Measurements from ENCODE around the gene DLG1. TPM values are rescaled to one million over a fixed set of nuclear protein-coding genes. Genes with fewer than 3 reads are reported as not detected.

The DLG1 gene
- total and polyA plus RNA-seq, 9 of the 15 experiments (the other 6 are each of a cell fraction or from before 2014, with no cell fraction given): 9.4 to 63.5 (median 43.6) TPM

DNA sequence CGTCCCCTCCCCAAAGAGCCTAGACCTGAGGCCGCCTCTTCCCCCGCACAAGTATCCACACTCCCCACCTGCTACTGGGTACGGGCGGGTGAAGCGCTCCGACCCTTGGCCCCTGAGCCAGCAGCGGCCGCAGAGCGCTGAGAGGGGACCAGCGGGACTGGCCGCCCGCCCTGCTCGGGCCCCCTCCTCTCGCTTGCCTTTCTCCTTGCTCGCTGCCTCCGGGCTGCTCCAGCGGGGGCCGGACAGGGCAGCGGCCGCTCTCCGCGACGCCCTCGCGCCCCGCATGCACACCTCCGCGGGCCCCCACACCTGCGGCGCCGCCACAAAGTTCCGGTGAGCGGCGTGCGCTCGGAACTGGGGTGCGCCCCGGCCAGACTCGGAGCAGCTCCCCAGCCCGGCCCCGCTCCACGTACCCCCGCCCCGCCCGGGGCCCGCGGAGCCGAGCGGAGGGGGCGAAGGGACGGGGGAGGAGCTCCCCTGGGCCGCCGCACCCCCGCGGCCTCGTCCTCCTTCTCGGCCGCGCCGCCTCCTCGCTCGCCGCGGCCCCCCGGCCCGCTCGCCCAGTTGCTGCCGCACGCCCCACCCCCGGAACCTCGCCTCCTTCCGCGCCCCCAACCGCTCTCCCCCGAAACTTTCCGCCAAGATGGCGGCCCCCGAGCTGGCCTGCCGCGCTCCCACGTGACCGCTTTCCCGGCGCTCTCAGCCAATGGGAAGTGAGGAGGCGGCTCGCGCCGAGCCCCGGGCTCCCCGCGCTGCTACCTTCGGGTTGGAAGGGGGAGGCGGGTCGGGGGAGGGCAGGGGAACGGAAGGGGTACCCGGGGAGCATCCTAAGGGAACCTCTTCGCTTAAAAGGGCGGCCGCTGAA, 704 bp downstream of the DLG1 start:
- peaks cover 11 to 13% of the 10 kb centered on the region in 2 experiments; a peak in 4 of 5 replicates for H3K4me1 ChIP-seq (replicated peaks in 1 of 2; ENCODE audit: control insufficient read depth in 2 of 2, insufficient read depth in 2 of 2, low read length in 2 of 2)
- ChIA-PET CTCF (ENCODE audit: low intra/inter-chr PET ratio) (interaction anchor here (0.7 to 1.6 kb wide), 2 partner anchors 41 to 328 kb away, joined by 3 to 5 read pairs; no protein-coding TSS in a partner anchor), POLR2A (interaction anchor here (0.6 to 1.2 kb wide), 6 partner anchors 9 to 196 kb away, joined by 3 to 6 read pairs (median 4); no protein-coding TSS in a partner anchor)
- ATAC-seq (peak; percentile 88), DNase-seq (ENCODE audit: extremely low read depth in 1 of 4, low spot score in 3 of 4) (peak; percentile 92 to 96 (median 94)), FAIRE-seq (peak; percentile 32)
- H2AFZ ChIP-seq (ENCODE audit: low read depth, low read length): peak overlapping the region; percentile 94
- H3K9me3 ChIP-seq (replicated peaks; ENCODE audit: control insufficient read depth, insufficient read depth, low read depth, low read length): no peaks in the 10 kb centered on the region
- peak overlapping the region; percentile 88 for H3K4me3 ChIP-seq
- 0% methylated on average over 28 of the region's 100 CpGs for WGBS (ENCODE audit: insufficient coverage, low coverage, missing lambda C conversion rate)
- no peaks in the 10 kb centered on the region for H3K27me3 ChIP-seq (ENCODE audit: control insufficient read depth in 2 of 2, insufficient read depth in 2 of 2, low read length in 2 of 2)
- no peaks in the 10 kb centered on the region for H3K9me1 ChIP-seq (ENCODE audit: control insufficient read depth, insufficient read depth, low read length)
- no TSS peak for BruUV-seq (replicated peaks)
- H3K79me2 ChIP-seq (ENCODE audit: control insufficient read depth, insufficient read depth, low read length): peaks cover 50% of the 10 kb centered on the region
- H3K9ac ChIP-seq (ENCODE audit: insufficient read depth in 1 of 2, low read depth in 2 of 2, low read length in 2 of 2): peak overlapping the region; percentile 84 to 98
- in situ Hi-C loops (cut with MboI): no loop called here
- H3K27ac ChIP-seq (ENCODE audit: extremely low read depth, low read depth, low read length): peak overlapping the region; percentile 91
- intact Hi-C loops (cut with micrococcal nuclease): no loop called here
- peak overlapping the region; percentile 92 for H3K4me2 ChIP-seq (ENCODE audit: insufficient read depth, low read length)
- peaks cover 31% of the 10 kb centered on the region; the same call in 2 of the 3 replicates for H3K36me3 ChIP-seq (ENCODE audit: control insufficient read depth, insufficient read depth, low read length)
- H4K20me1 ChIP-seq (replicated peaks; ENCODE audit: control insufficient read depth, insufficient read depth, low read length): no peaks in the 10 kb centered on the region
- TF ChIP-seq ZNF174 (CRISPR knock-in tag; IDR thresholded peaks at IDR 0.05): no peak
- TF ChIP-seq MTA1 (IDR thresholded peaks at IDR 0.05; ENCODE audit: borderline replicate concordance): no peak
- TF ChIP-seq, protein P1, sequence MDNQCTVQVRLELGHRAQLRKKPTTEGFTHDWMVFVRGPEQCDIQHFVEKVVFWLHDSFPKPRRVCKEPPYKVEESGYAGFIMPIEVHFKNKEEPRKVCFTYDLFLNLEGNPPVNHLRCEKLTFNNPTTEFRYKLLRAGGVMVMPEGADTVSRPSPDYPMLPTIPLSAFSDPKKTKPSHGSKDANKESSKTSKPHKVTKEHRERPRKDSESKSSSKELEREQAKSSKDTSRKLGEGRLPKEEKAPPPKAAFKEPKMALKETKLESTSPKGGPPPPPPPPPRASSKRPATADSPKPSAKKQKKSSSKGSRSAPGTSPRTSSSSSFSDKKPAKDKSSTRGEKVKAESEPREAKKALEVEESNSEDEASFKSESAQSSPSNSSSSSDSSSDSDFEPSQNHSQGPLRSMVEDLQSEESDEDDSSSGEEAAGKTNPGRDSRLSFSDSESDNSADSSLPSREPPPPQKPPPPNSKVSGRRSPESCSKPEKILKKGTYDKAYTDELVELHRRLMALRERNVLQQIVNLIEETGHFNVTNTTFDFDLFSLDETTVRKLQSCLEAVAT (IDR thresholded peaks at IDR 0.05): no peak
- no peak for TF ChIP-seq ZNF197 (CRISPR knock-in tag; IDR thresholded peaks at IDR 0.05; ENCODE audit: low read depth)
- no peak for TF ChIP-seq DNMT1 (IDR thresholded peaks at IDR 0.05)
- no peak for TF ChIP-seq ETV6 (IDR thresholded peaks at IDR 0.05; ENCODE audit: borderline replicate concordance in 1 of 2, low read depth in 2 of 2, low read length in 1 of 2)
- TF ChIP-seq ETV6 (CRISPR knock-in tag; IDR thresholded peaks at IDR 0.05; ENCODE audit: borderline replicate concordance): no peak
- no peak for TF ChIP-seq MED1 (CRISPR knock-in tag; IDR thresholded peaks at IDR 0.05; ENCODE audit: borderline replicate concordance)
- no peak for TF ChIP-seq PHTF2 (CRISPR knock-in tag; IDR thresholded peaks at IDR 0.05)
- TF ChIP-seq, protein P2, sequence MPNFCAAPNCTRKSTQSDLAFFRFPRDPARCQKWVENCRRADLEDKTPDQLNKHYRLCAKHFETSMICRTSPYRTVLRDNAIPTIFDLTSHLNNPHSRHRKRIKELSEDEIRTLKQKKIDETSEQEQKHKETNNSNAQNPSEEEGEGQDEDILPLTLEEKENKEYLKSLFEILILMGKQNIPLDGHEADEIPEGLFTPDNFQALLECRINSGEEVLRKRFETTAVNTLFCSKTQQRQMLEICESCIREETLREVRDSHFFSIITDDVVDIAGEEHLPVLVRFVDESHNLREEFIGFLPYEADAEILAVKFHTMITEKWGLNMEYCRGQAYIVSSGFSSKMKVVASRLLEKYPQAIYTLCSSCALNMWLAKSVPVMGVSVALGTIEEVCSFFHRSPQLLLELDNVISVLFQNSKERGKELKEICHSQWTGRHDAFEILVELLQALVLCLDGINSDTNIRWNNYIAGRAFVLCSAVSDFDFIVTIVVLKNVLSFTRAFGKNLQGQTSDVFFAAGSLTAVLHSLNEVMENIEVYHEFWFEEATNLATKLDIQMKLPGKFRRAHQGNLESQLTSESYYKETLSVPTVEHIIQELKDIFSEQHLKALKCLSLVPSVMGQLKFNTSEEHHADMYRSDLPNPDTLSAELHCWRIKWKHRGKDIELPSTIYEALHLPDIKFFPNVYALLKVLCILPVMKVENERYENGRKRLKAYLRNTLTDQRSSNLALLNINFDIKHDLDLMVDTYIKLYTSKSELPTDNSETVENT (CRISPR knock-in tag; IDR thresholded peaks at IDR 0.05): no peak
- no peak for TF ChIP-seq SRSF3 (IDR thresholded peaks at IDR 0.05; ENCODE audit: insufficient read depth, low read length)
- TF ChIP-seq NUFIP1 (IDR thresholded peaks at IDR 0.05; ENCODE audit: partially characterized antibody): no peak
- TF ChIP-seq, protein P3, sequence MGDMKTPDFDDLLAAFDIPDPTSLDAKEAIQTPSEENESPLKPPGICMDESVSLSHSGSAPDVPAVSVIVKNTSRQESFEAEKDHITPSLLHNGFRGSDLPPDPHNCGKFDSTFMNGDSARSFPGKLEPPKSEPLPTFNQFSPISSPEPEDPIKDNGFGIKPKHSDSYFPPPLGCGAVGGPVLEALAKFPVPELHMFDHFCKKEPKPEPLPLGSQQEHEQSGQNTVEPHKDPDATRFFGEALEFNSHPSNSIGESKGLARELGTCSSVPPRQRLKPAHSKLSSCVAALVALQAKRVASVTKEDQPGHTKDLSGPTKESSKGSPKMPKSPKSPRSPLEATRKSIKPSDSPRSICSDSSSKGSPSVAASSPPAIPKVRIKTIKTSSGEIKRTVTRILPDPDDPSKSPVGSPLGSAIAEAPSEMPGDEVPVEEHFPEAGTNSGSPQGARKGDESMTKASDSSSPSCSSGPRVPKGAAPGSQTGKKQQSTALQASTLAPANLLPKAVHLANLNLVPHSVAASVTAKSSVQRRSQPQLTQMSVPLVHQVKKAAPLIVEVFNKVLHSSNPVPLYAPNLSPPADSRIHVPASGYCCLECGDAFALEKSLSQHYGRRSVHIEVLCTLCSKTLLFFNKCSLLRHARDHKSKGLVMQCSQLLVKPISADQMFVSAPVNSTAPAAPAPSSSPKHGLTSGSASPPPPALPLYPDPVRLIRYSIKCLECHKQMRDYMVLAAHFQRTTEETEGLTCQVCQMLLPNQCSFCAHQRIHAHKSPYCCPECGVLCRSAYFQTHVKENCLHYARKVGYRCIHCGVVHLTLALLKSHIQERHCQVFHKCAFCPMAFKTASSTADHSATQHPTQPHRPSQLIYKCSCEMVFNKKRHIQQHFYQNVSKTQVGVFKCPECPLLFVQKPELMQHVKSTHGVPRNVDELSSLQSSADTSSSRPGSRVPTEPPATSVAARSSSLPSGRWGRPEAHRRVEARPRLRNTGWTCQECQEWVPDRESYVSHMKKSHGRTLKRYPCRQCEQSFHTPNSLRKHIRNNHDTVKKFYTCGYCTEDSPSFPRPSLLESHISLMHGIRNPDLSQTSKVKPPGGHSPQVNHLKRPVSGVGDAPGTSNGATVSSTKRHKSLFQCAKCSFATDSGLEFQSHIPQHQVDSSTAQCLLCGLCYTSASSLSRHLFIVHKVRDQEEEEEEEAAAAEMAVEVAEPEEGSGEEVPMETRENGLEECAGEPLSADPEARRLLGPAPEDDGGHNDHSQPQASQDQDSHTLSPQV (IDR thresholded peaks at IDR 0.05): no peak
